ENCODE results near the gene HERC5. TPM values are rescaled to one million over a fixed set of nuclear protein-coding genes. Genes with fewer than 3 reads are reported as not detected.

The HERC5 gene
- total RNA-seq = 10 to 100 TPM; 11.0 to 19.4 (median 17.9) TPM
- 16.0 TPM for total RNA-seq (2013)

DNA sequence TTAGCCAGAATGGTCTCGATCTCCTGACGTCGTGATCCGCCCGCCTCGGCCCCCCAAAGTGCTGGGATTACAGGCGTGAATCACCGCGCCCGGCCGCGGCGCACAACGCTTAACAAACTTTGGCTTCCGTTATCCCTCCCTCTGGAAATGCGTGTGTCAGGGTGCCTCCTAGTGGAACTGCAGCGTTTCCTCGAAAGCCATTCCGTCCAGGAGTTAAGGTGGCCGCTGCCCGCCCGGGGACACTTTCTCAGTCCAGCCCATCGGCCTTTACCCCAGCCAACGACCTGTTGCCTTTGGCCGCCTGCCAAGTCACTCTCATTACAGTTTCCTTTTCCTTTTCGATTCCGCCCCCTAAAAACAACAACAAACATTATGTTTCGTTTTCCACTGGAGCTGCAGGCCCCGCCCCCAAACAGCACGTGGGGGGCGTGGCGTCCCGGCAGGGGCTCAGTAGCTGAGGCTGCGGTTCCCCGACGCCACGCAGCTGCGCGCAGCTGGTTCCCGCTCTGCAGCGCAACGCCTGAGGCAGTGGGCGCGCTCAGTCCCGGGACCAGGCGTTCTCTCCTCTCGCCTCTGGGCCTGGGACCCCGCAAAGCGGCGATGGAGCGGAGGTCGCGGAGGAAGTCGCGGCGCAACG lies at the start of gene HERC5:
HERC5 (plus strand) TSS at position 450 of the 637 bp plus-strand sequence; CDS start at position 601, 151 bp downstream.
- ATAC-seq (peak; percentile 91 to 98 (median 94)), DNase-seq (peak; percentile 92 to 96)
- no peak for TF ChIP-seq CTCF (IDR thresholded peaks at IDR 0.05)
- peaks cover 0 to 2% of the 10 kb centered on the region in 2 donors for H3K9me3 Mint-ChIP-seq
- peaks cover 7% of the 10 kb centered on the region for H3K36me3 Mint-ChIP-seq
- intact Hi-C loops (cut with micrococcal nuclease) = loop anchor here (1.0 to 10.0 kb wide), 4 partner anchors 77 to 1452 kb away; partner anchors contain the start of genes HERC3 and PPM1K
- peaks cover 24 to 26% of the 10 kb centered on the region in 2 donors for H3K4me1 Mint-ChIP-seq
- Histone ChIP-seq H3K4me3 (ENCODE audit: low read length) (peak within 1 kb of the TSS; percentile 95), H3K27me3 (ENCODE audit: control insufficient read depth, insufficient read depth, low read length) (no peaks in the 10 kb centered on the region), H3K36me3 (ENCODE audit: control insufficient read depth, insufficient read depth, low read length) (no peaks in the 10 kb centered on the region), H3K9me3 (ENCODE audit: control insufficient read depth, insufficient read depth, low read length) (no peaks in the 10 kb centered on the region), H3K27ac (ENCODE audit: low read length) (peak within 1 kb of the TSS; percentile 81), H3K4me1 (ENCODE audit: control insufficient read depth, insufficient read depth, low read length) (peaks cover 11% of the 10 kb centered on the region)
- H3K27me3 Mint-ChIP-seq (ENCODE audit: low read depth in 2 of 2) = no peaks in the 10 kb centered on the region
- WGBS (ENCODE audit: insufficient coverage) = under 1% methylated on average over 57 of the region's 57 CpGs
- H3K4me3 Mint-ChIP-seq = peak within 1 kb of the TSS; percentile 100
- peak within 1 kb of the TSS; percentile 95 to 97 for H3K27ac Mint-ChIP-seq

- H3K4me1 Mint-ChIP-seq = no peaks in the 10 kb centered on the region
- no peak overlapping the region for H3K4me3 ChIP-seq (ENCODE audit: low read length)
- H3K36me3 Mint-ChIP-seq = no peaks in the 10 kb centered on the region
- H3K36me3 ChIP-seq (ENCODE audit: control insufficient read depth, insufficient read depth, low read length) = peaks cover 25% of the 10 kb centered on the region
- H3K9me3 Mint-ChIP-seq = no peaks in the 10 kb centered on the region
- no peaks in the 10 kb centered on the region for H3K27me3 ChIP-seq (ENCODE audit: control insufficient read depth, insufficient read depth, low read length)
- H3K4me1 ChIP-seq (ENCODE audit: control insufficient read depth, insufficient read depth, low read length) = no peaks in the 10 kb centered on the region
- intact Hi-C loops (cut with micrococcal nuclease) = no loop called here
- H3K27ac Mint-ChIP-seq = no peak overlapping the region
- H3K27me3 Mint-ChIP-seq (ENCODE audit: low read depth in 2 of 2) = no peaks in the 10 kb centered on the region
- no peak overlapping the region for H3K4me3 Mint-ChIP-seq
- no peak for TF ChIP-seq CTCF (IDR thresholded peaks at IDR 0.05)
- H3K27ac ChIP-seq (ENCODE audit: low read length) = no peak overlapping the region
- ATAC-seq (no peak), DNase-seq (no peak)
- no peaks in the 10 kb centered on the region for H3K9me3 ChIP-seq (ENCODE audit: control insufficient read depth, insufficient read depth, low read length)
- no CpG with 5 or more reads among the region's 2 CpGs for WGBS (ENCODE audit: insufficient coverage)
These were observed 47.7 kb upstream of the HERC5 start for GRCh38 chr4:88409206-88409605.

DNA sequence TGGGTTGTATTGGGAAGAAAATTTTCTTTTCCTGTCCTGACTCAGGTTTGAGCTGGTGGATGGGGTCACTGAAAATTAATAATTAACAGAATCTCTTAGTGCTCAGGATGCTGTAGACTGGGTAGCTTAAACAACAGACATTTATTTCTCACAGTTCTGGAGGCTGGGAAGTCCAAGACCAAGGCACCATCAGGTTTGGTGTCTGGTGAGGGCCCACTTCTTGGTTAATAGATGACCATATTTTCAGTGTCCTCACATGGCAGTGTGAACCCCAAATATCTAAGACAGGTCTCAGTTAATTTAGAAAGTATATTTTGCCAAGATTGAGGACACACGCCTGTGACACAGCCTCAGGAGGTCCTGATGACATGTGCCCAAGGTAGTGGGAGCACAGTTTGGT lies 47.1 kb upstream of the HERC5 start:
- no peaks in the 10 kb centered on the region for H3K36me3 Mint-ChIP-seq
- H3K27ac Mint-ChIP-seq = no peak overlapping the region
- H3K4me1 Mint-ChIP-seq = no peaks in the 10 kb centered on the region

More for the DNA sequence above, 47.1 kb upstream of the HERC5 start:
- no peaks in the 10 kb centered on the region for H3K27me3 ChIP-seq (ENCODE audit: control insufficient read depth, insufficient read depth, low read length)
- DNase-seq (no peak), ATAC-seq (no peak)
- no peak overlapping the region for H3K27ac ChIP-seq (ENCODE audit: low read length)
- H3K4me3 Mint-ChIP-seq = no peak overlapping the region
- intact Hi-C loops (cut with micrococcal nuclease) = no loop called here
- H3K9me3 Mint-ChIP-seq = no peaks in the 10 kb centered on the region
- no peak for TF ChIP-seq CTCF (IDR thresholded peaks at IDR 0.05)
- 100% methylated on average over 1 of the region's 1 CpG for WGBS (ENCODE audit: insufficient coverage)
- H3K4me1 ChIP-seq (ENCODE audit: control insufficient read depth, insufficient read depth, low read length) = no peaks in the 10 kb centered on the region
- H3K9me3 ChIP-seq (ENCODE audit: control insufficient read depth, insufficient read depth, low read length) = no peaks in the 10 kb centered on the region
- peaks cover 25% of the 10 kb centered on the region for H3K36me3 ChIP-seq (ENCODE audit: control insufficient read depth, insufficient read depth, low read length)
- H3K4me3 ChIP-seq (ENCODE audit: low read length) = no peak overlapping the region
- H3K27me3 Mint-ChIP-seq (ENCODE audit: low read depth in 2 of 2) = no peaks in the 10 kb centered on the region
